ENCODE results near the gene CDKN1C.

The CDKN1C gene

GRCh38 chr11:2847561-2847960 is 38.0 kb downstream of the CDKN1C start:
- ATAC-seq (replicated peaks; ENCODE audit: extremely low read depth, poor library complexity, severe bottlenecking) (no peak), DNase-seq (ENCODE audit: low spot score in 2 of 2) (no peak)
- no peak overlapping the region for H3K4me3 Mint-ChIP-seq
- no peaks in the 10 kb centered on the region for H3K9me3 Mint-ChIP-seq
- H3K27ac Mint-ChIP-seq (ENCODE audit: low read depth), result no peak overlapping the region
- peaks cover 3% of the 10 kb centered on the region for H3K36me3 Mint-ChIP-seq (ENCODE audit: insufficient read depth)
- no peaks in the 10 kb centered on the region for H3K4me1 Mint-ChIP-seq
- no peaks in the 10 kb centered on the region for H3K27me3 Mint-ChIP-seq

GRCh38 chr11:2846470-2846869 is 39.1 kb downstream of the CDKN1C start:
- no peaks in the 10 kb centered on the region for H3K4me1 Mint-ChIP-seq

GRCh38 chr11:2846056-2846455 is 39.5 kb downstream of the CDKN1C start:
- DNase-seq (ENCODE audit: low spot score in 2 of 2) (no peak), ATAC-seq (replicated peaks; ENCODE audit: extremely low read depth, poor library complexity, severe bottlenecking) (no peak)
- Mint-ChIP-seq H3K4me3 (no peak overlapping the region), H3K27me3 (no peaks in the 10 kb centered on the region), H3K36me3 (ENCODE audit: insufficient read depth) (no peaks in the 10 kb centered on the region), H3K27ac (ENCODE audit: low read depth) (peak overlapping the region; percentile 44), H3K9me3 (no peaks in the 10 kb centered on the region), H3K4me1 (peaks cover 4% of the 10 kb centered on the region)

More at GRCh38 chr11:2846470-2846869, 39.1 kb downstream of the CDKN1C start:
- Mint-ChIP-seq H3K36me3 (ENCODE audit: insufficient read depth) (peaks cover 3% of the 10 kb centered on the region), H3K9me3 (no peaks in the 10 kb centered on the region), H3K27ac (ENCODE audit: low read depth) (no peak overlapping the region), H3K4me3 (no peak overlapping the region), H3K27me3 (no peaks in the 10 kb centered on the region)
- ATAC-seq (replicated peaks; ENCODE audit: extremely low read depth, poor library complexity, severe bottlenecking) (no peak), DNase-seq (ENCODE audit: low spot score in 2 of 2) (no peak)

- H3K36me3 Mint-ChIP-seq (ENCODE audit: insufficient read depth), result no peaks in the 10 kb centered on the region
- H3K9me3 Mint-ChIP-seq, result no peaks in the 10 kb centered on the region
Measured at GRCh38 chr11:2844996-2845395, 40.6 kb downstream of the CDKN1C start.

GRCh38 chr11:2844116-2844842 is 41.3 kb downstream of the CDKN1C start:
- H3K9me3 Mint-ChIP-seq, result no peaks in the 10 kb centered on the region
- H3K27me3 Mint-ChIP-seq, result no peaks in the 10 kb centered on the region
- H3K4me3 Mint-ChIP-seq, result no peak overlapping the region
- H3K27ac Mint-ChIP-seq (ENCODE audit: low read depth), result no peak overlapping the region
- peaks cover 7% of the 10 kb centered on the region for H3K4me1 Mint-ChIP-seq
- no peaks in the 10 kb centered on the region for H3K36me3 Mint-ChIP-seq (ENCODE audit: insufficient read depth)
- DNase-seq (ENCODE audit: low spot score in 2 of 2), result no peak
- ATAC-seq (replicated peaks; ENCODE audit: extremely low read depth, poor library complexity, severe bottlenecking), result no peak

More at GRCh38 chr11:2844996-2845395, 40.6 kb downstream of the CDKN1C start:
- no peak for ATAC-seq (replicated peaks; ENCODE audit: extremely low read depth, poor library complexity, severe bottlenecking)
- no peak overlapping the region for H3K27ac Mint-ChIP-seq (ENCODE audit: low read depth)
- H3K4me1 Mint-ChIP-seq, result peaks cover 7% of the 10 kb centered on the region
- no peak overlapping the region for H3K4me3 Mint-ChIP-seq
- no peaks in the 10 kb centered on the region for H3K27me3 Mint-ChIP-seq
- no peak for DNase-seq (ENCODE audit: low spot score in 2 of 2)

GRCh38 chr11:2843551-2843950 is 42.0 kb downstream of the CDKN1C start:
- H3K4me1 Mint-ChIP-seq, result peaks cover 7% of the 10 kb centered on the region
- no peaks in the 10 kb centered on the region for H3K9me3 Mint-ChIP-seq
- ATAC-seq (replicated peaks; ENCODE audit: extremely low read depth, poor library complexity, severe bottlenecking) (no peak), DNase-seq (ENCODE audit: low spot score in 2 of 2) (no peak)
- no peaks in the 10 kb centered on the region for H3K36me3 Mint-ChIP-seq (ENCODE audit: insufficient read depth)
- no peaks in the 10 kb centered on the region for H3K27me3 Mint-ChIP-seq
- H3K4me3 Mint-ChIP-seq, result no peak overlapping the region
- H3K27ac Mint-ChIP-seq (ENCODE audit: low read depth), result no peak overlapping the region

- no peak overlapping the region for H3K4me3 Mint-ChIP-seq
- DNase-seq (ENCODE audit: low spot score in 2 of 2), result no peak
- ATAC-seq (replicated peaks; ENCODE audit: extremely low read depth, poor library complexity, severe bottlenecking), result no peak
Measured at GRCh38 chr11:2842876-2843275, 42.7 kb downstream of the CDKN1C start.

GRCh38 chr11:2841411-2842190 is 44.0 kb downstream of the CDKN1C start:
- H3K9me3 Mint-ChIP-seq, result no peaks in the 10 kb centered on the region
- DNase-seq (ENCODE audit: low spot score in 2 of 2), result no peak
- peaks cover 7% of the 10 kb centered on the region for H3K4me1 Mint-ChIP-seq
- no peak overlapping the region for H3K27ac Mint-ChIP-seq (ENCODE audit: low read depth)
- no peaks in the 10 kb centered on the region for H3K27me3 Mint-ChIP-seq
- H3K36me3 Mint-ChIP-seq (ENCODE audit: insufficient read depth), result no peaks in the 10 kb centered on the region
- no peak for ATAC-seq (replicated peaks; ENCODE audit: extremely low read depth, poor library complexity, severe bottlenecking)
- H3K4me3 Mint-ChIP-seq, result no peak overlapping the region

More at GRCh38 chr11:2842876-2843275, 42.7 kb downstream of the CDKN1C start:
- Mint-ChIP-seq H3K27me3 (no peaks in the 10 kb centered on the region), H3K27ac (ENCODE audit: low read depth) (no peak overlapping the region), H3K4me1 (peaks cover 7% of the 10 kb centered on the region), H3K36me3 (ENCODE audit: insufficient read depth) (no peaks in the 10 kb centered on the region), H3K9me3 (no peaks in the 10 kb centered on the region)

- Mint-ChIP-seq H3K4me1 (peaks cover 7% of the 10 kb centered on the region), H3K27ac (ENCODE audit: low read depth) (no peak overlapping the region), H3K4me3 (no peak overlapping the region), H3K27me3 (peaks cover 15% of the 10 kb centered on the region), H3K36me3 (ENCODE audit: insufficient read depth) (no peaks in the 10 kb centered on the region), H3K9me3 (no peaks in the 10 kb centered on the region)
- no peak for DNase-seq (ENCODE audit: low spot score in 2 of 2)
- ATAC-seq (replicated peaks; ENCODE audit: extremely low read depth, poor library complexity, severe bottlenecking), result no peak
Measured at GRCh38 chr11:2839395-2839943, 46.1 kb downstream of the CDKN1C start.

GRCh38 chr11:2838676-2839294 is 46.8 kb downstream of the CDKN1C start:
- H3K36me3 Mint-ChIP-seq (ENCODE audit: insufficient read depth), result no peaks in the 10 kb centered on the region
- no peak overlapping the region for H3K4me3 Mint-ChIP-seq
- H3K27me3 Mint-ChIP-seq, result peaks cover 15% of the 10 kb centered on the region
- ATAC-seq (replicated peaks; ENCODE audit: extremely low read depth, poor library complexity, severe bottlenecking), result no peak
- H3K27ac Mint-ChIP-seq (ENCODE audit: low read depth), result no peak overlapping the region
- no peak for DNase-seq (ENCODE audit: low spot score in 2 of 2)
- no peaks in the 10 kb centered on the region for H3K9me3 Mint-ChIP-seq
- peaks cover 7% of the 10 kb centered on the region for H3K4me1 Mint-ChIP-seq

- no peak overlapping the region for H3K4me3 Mint-ChIP-seq
- no peak for ATAC-seq (replicated peaks; ENCODE audit: extremely low read depth, poor library complexity, severe bottlenecking)
- no peaks in the 10 kb centered on the region for H3K9me3 Mint-ChIP-seq
- DNase-seq (ENCODE audit: low spot score in 2 of 2), result no peak
- H3K36me3 Mint-ChIP-seq (ENCODE audit: insufficient read depth), result no peaks in the 10 kb centered on the region
- peaks cover 7% of the 10 kb centered on the region for H3K4me1 Mint-ChIP-seq
- H3K27me3 Mint-ChIP-seq, result peaks cover 15% of the 10 kb centered on the region
- no peak overlapping the region for H3K27ac Mint-ChIP-seq (ENCODE audit: low read depth)
Measured at GRCh38 chr11:2838091-2838490, 47.5 kb downstream of the CDKN1C start.

- Mint-ChIP-seq H3K36me3 (ENCODE audit: insufficient read depth) (no peaks in the 10 kb centered on the region), H3K27me3 (peaks cover 15% of the 10 kb centered on the region)
- no peak for DNase-seq (ENCODE audit: low spot score in 2 of 2)
Measured at GRCh38 chr11:2837651-2838050, 47.9 kb downstream of the CDKN1C start.

More at GRCh38 chr11:2837651-2838050, 47.9 kb downstream of the CDKN1C start:
- no peak for ATAC-seq (replicated peaks; ENCODE audit: extremely low read depth, poor library complexity, severe bottlenecking)
- H3K4me3 Mint-ChIP-seq, result no peak overlapping the region
- peaks cover 7% of the 10 kb centered on the region for H3K4me1 Mint-ChIP-seq
- H3K9me3 Mint-ChIP-seq, result no peaks in the 10 kb centered on the region
- no peak overlapping the region for H3K27ac Mint-ChIP-seq (ENCODE audit: low read depth)

Data from central memory CD8-positive, alpha-beta T cell (primary cell).